B cell (primary cell): Measurements from ENCODE around the gene PLCD1. TPM values are rescaled to one million over a fixed set of nuclear protein-coding genes. Genes with fewer than 3 reads are reported as not detected.

Experiments used
- ATAC-seq: fragments of 200-7000 bp; cut with Tn5 transposase; one replicate; pipeline ENCODE4 v1.10.0; 2021; ENCODE audit warnings: low read depth, mild to moderate bottlenecking, moderate number of reproducible peaks, moderate library complexity
- CTCF ChIA-PET: fragments of 350-600 bp; sonication (Branson Sonifier 250); formaldehyde crosslinking; loops from one replicate; lab custom pipeline; 2021; ENCODE audit warnings: antibody characterized with exemption, inconsistent platforms; lab: Charles Lee
- POLR2A ChIA-PET: fragments of 350-600 bp; sonication (Branson Sonifier 250); formaldehyde crosslinking; loops from one replicate; lab custom pipeline; 2021; ENCODE audit warnings: antibody characterized with exemption; lab: Charles Lee
- DNase-seq: peaks from one replicate; pipeline ENCODE4 v3.0.0; 2013
- H2AFZ ChIP-seq: 2 replicates; pipeline ENCODE4 v1.6.1; 2012; ENCODE audit warnings: mild to moderate bottlenecking, low read depth, low read length; ENCODE audit not compliant: insufficient read depth, poor library complexity, severe bottlenecking
- H3K27ac ChIP-seq, 2 donors: 1 replicate in 1 of 2; 2 replicates in 1 of 2; pipeline ENCODE4 v1.5.1; 2012 to 2013; ENCODE audit warnings: low read length in 2 of 2, mild to moderate bottlenecking in 2 of 2, moderate library complexity in 1 of 2
- H3K27me3 ChIP-seq, 4 experiments: fragments of 200-600 bp in 1 of 4; sonication (generic) in 1 of 4; replicated peaks in 1 of 4; 1 replicate in 2 of 4; 2 replicates in 2 of 4; pipeline versions ENCODE4 v1.6.1 to v1.7.0; 2013 to 2016; ENCODE audit warnings: low read length in 3 of 4, mild to moderate bottlenecking in 2 of 4, mixed read lengths in 1 of 4, moderate library complexity in 1 of 4; ENCODE audit not compliant: insufficient read depth in 4 of 4, control insufficient read depth in 3 of 4; ENCODE audit errors: control extremely low read depth in 1 of 4
- H3K36me3 ChIP-seq, 2 experiments: replicated peaks in 1 of 2; 1 replicate in 1 of 2; 2 replicates in 1 of 2; pipeline versions ENCODE4 v1.6.1 to v1.7.1; 2013; ENCODE audit warnings: low read length in 1 of 2; ENCODE audit not compliant: insufficient read depth in 2 of 2, control insufficient read depth in 1 of 2; ENCODE audit errors: control extremely low read depth in 1 of 2, extremely low read depth in 1 of 2
- H3K4me1 ChIP-seq, 2 donors: fragments of 200-600 bp in 1 of 2; sonication (generic) in 1 of 2; 1 replicate in 1 of 2; 2 replicates in 1 of 2; pipeline versions ENCODE4 v1.5.1 to v1.6.1; 2013 to 2017; ENCODE audit warnings: low read length in 2 of 2; ENCODE audit not compliant: control insufficient read depth in 2 of 2, insufficient read depth in 2 of 2
- H3K4me2 ChIP-seq: replicated peaks from 2 replicates; pipeline ENCODE3; 2012; ENCODE audit warnings: mild to moderate bottlenecking, low read depth, low read length; ENCODE audit not compliant: poor library complexity, severe bottlenecking
- H3K4me3 ChIP-seq, 5 experiments: fragments of 200-600 bp in 1 of 5; sonication (generic) in 1 of 5; 1 replicate in 3 of 5; 2 replicates in 2 of 5; pipeline versions ENCODE4 v1.5.1 to v1.7.0; 2011 to 2016; ENCODE audit warnings: low read length in 4 of 5, mild to moderate bottlenecking in 4 of 5, low read depth in 2 of 5, control low read depth in 1 of 5, moderate library complexity in 1 of 5; ENCODE audit not compliant: insufficient read depth in 1 of 5; ENCODE audit errors: control extremely low read depth in 1 of 5, extremely low read depth in 1 of 5
- H3K79me2 ChIP-seq: fragments of 200-600 bp; sonication (generic); one replicate; pipeline ENCODE4 v1.6.0; 2016; ENCODE audit warnings: low read length; ENCODE audit not compliant: control insufficient read depth, insufficient read depth
- H3K9ac ChIP-seq: fragments of 200-600 bp; sonication (generic); 2 replicates; pipeline ENCODE4 v1.6.1; 2017; ENCODE audit warnings: mild to moderate bottlenecking, low read length, moderate library complexity
- H3K9me3 ChIP-seq, 3 donors: one replicate each; pipeline versions ENCODE4 v1.6.1 to v1.7.1; 2013; ENCODE audit warnings: low read length in 2 of 3; ENCODE audit not compliant: control insufficient read depth in 2 of 3, insufficient read depth in 1 of 3; ENCODE audit errors: control extremely low read depth in 1 of 3
- H4K20me1 ChIP-seq: 2 replicates; pipeline ENCODE4 v1.6.0; 2012; ENCODE audit warnings: mild to moderate bottlenecking, low read length; ENCODE audit not compliant: insufficient read depth, control insufficient read depth, poor library complexity, severe bottlenecking
- H3K27ac Mint-ChIP-seq: one replicate; pipeline ENCODE4 v1.8.0; 2021; ENCODE audit warnings: mixed read lengths
- H3K27me3 Mint-ChIP-seq: one replicate; pipeline ENCODE4 v1.8.0; 2021; ENCODE audit warnings: mixed read lengths
- H3K4me1 Mint-ChIP-seq: one replicate; pipeline ENCODE4 v1.8.0; 2021; ENCODE audit warnings: mixed read lengths
- H3K4me3 Mint-ChIP-seq: one replicate; pipeline ENCODE4 v1.8.0; 2021; ENCODE audit warnings: mixed read lengths
- H3K9me3 Mint-ChIP-seq: one replicate; pipeline ENCODE4 v1.8.0; 2022; ENCODE audit warnings: mixed read lengths; ENCODE audit not compliant: insufficient read depth
- EZH2 ChIP-seq: IDR thresholded peaks from 2 replicates; pipeline ENCODE4 v1.6.1; 2012; ENCODE audit warnings: borderline replicate concordance, low read depth, mild to moderate bottlenecking, moderate library complexity, low read length; ENCODE audit not compliant: insufficient read depth, poor library complexity, severe bottlenecking
- WGBS: methylation state at CpG from one replicate; pipeline ENCODE4 v1.1.5; 2013; ENCODE audit warnings: missing lambda C conversion rate; ENCODE audit not compliant: insufficient coverage; 5-methylcytosine and 5-hydroxymethylcytosine counted together
- intact Hi-C: fragments of 100-400 bp; cut with micrococcal nuclease; formaldehyde crosslinking; loops from one replicate; pipeline ENCODE4 v1.10.0; 2022
- polyA plus RNA-seq: library from polyadenylated mRNA; depleted of rRNA; stranded (reverse); fragments of >200 nt; gene quantifications from 2 replicates; pipeline ENCODE4 v1.2.3, GENCODE V29; 2012
- total RNA-seq, 2 donors: library from RNA; stranded (reverse); fragments of 120-200 nt in 1 of 2; gene quantifications; 1 replicate in 1 of 2; 2 replicates in 1 of 2; pipeline versions ENCODE4 v1.2.3 to v1.2.4, GENCODE V29; 2013 to 2022
- TF ChIP-seq, protein P1 (sequence below): fragments of 200-600 bp; IDR thresholded peaks from one replicate; pipeline ENCODE4 v1.8.0; 2022; ENCODE audit warnings: antibody characterized with exemption, mild to moderate bottlenecking

The PLCD1 gene
- total and polyA plus RNA-seq, 2 donors (not counting 1 experiment from before 2014, with no cell fraction given) = 5.8 to 10.1 TPM

GRCh38 chr3:37979541-37980461 lies 49.6 kb downstream of the PLCD1 start:
- no peaks in the 10 kb centered on the region for H3K9me3 ChIP-seq
- Mint-ChIP-seq H3K4me1 (no peaks in the 10 kb centered on the region), H3K4me3 (no peak overlapping the region), H3K27me3 (peaks cover 8% of the 10 kb centered on the region), H3K9me3 (no peaks in the 10 kb centered on the region), H3K27ac (no peak overlapping the region)
- 100% methylated on average over 4 of the region's 8 CpGs for WGBS
- H3K9ac ChIP-seq = no peak overlapping the region
- ATAC-seq (no peak), DNase-seq (no peak)
- H2AFZ ChIP-seq = no peak overlapping the region
- H3K4me3 ChIP-seq = no peak overlapping the region
- H3K27me3 ChIP-seq = no peaks in the 10 kb centered on the region
- H3K27ac ChIP-seq = no peak overlapping the region
- H3K4me2 ChIP-seq = no peak overlapping the region
- no peaks in the 10 kb centered on the region for H3K4me1 ChIP-seq
- H3K36me3 ChIP-seq = no peaks in the 10 kb centered on the region
- H3K79me2 ChIP-seq = no peaks in the 10 kb centered on the region
- ChIA-PET POLR2A (no interaction called here), CTCF (interaction anchor here (1.1 to 3.6 kb wide), 4 partner anchors 12 to 501 kb away, joined by 3 to 12 read pairs (median 4); no protein-coding TSS in a partner anchor)
- no peaks in the 10 kb centered on the region for H4K20me1 ChIP-seq
- intact Hi-C loops = no loop called here
- TF ChIP-seq EZH2 = no peak
- TF ChIP-seq, protein P1, sequence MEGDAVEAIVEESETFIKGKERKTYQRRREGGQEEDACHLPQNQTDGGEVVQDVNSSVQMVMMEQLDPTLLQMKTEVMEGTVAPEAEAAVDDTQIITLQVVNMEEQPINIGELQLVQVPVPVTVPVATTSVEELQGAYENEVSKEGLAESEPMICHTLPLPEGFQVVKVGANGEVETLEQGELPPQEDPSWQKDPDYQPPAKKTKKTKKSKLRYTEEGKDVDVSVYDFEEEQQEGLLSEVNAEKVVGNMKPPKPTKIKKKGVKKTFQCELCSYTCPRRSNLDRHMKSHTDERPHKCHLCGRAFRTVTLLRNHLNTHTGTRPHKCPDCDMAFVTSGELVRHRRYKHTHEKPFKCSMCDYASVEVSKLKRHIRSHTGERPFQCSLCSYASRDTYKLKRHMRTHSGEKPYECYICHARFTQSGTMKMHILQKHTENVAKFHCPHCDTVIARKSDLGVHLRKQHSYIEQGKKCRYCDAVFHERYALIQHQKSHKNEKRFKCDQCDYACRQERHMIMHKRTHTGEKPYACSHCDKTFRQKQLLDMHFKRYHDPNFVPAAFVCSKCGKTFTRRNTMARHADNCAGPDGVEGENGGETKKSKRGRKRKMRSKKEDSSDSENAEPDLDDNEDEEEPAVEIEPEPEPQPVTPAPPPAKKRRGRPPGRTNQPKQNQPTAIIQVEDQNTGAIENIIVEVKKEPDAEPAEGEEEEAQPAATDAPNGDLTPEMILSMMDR = no peak
